Fibroblast of skin of left quadriceps (primary cell): ENCODE measurements around the gene TRAF3.
"Not testable (repeated sequence)": the region's sequence is repeated elsewhere in the genome, so short reads cannot be mapped to it uniquely, and the experiment has no call there.

ENCODE experiments used
- DNase-seq, 2 experiments: peaks; one replicate each; pipeline ENCODE4 v3.0.0-alpha.2; 2013; ENCODE audit warnings: low read depth in 2 of 2

TRAF3 gene

GRCh38 chr14:102828151-102828550 is 50.9 kb downstream of the TRAF3 start:
- DNase-seq: no peak

GRCh38 chr14:102829016-102829548 is 51.8 kb downstream of the TRAF3 start:
- DNase-seq: no peak

- DNase-seq: no peak
Measured at GRCh38 chr14:102830474-102831045, 53.3 kb downstream of the TRAF3 start.

- no peak for DNase-seq
Measured at GRCh38 chr14:102831163-102831804, 54.0 kb downstream of the TRAF3 start.

GRCh38 chr14:102833341-102833740 is 56.1 kb downstream of the TRAF3 start:
- no peak for DNase-seq

GRCh38 chr14:102833991-102834390 is 56.7 kb downstream of the TRAF3 start:
- no peak for DNase-seq

- no peak for DNase-seq
Measured at GRCh38 chr14:102835959-102836358, 58.7 kb downstream of the TRAF3 start.

GRCh38 chr14:102837120-102837519 is 59.9 kb downstream of the TRAF3 start:
- DNase-seq: not testable (repeated sequence)

GRCh38 chr14:102838501-102838900 is 61.3 kb downstream of the TRAF3 start:
- no peak for DNase-seq

GRCh38 chr14:102840115-102840514 is 62.9 kb downstream of the TRAF3 start:
- no peak for DNase-seq

GRCh38 chr14:102840771-102841528 is 63.7 kb downstream of the TRAF3 start:
- no peak for DNase-seq

GRCh38 chr14:102848830-102849525 is 71.7 kb downstream of the TRAF3 start:
- DNase-seq: no peak

- no peak for DNase-seq
Measured at GRCh38 chr14:102849526-102850379, 72.5 kb downstream of the TRAF3 start.

GRCh38 chr14:102853648-102854047 is 76.4 kb downstream of the TRAF3 start:
- no peak for DNase-seq

- DNase-seq: no peak
Measured at GRCh38 chr14:102854091-102854703, 76.9 kb downstream of the TRAF3 start.

GRCh38 chr14:102856179-102856578 is 78.9 kb downstream of the TRAF3 start:
- no peak for DNase-seq

GRCh38 chr14:102857444-102857843 is 80.2 kb downstream of the TRAF3 start:
- DNase-seq: no peak

GRCh38 chr14:102859911-102860310 is 82.7 kb downstream of the TRAF3 start:
- DNase-seq: no peak

GRCh38 chr14:102862154-102862773 is 85.0 kb downstream of the TRAF3 start:
- no peak for DNase-seq

GRCh38 chr14:102863381-102863780 is 86.1 kb downstream of the TRAF3 start:
- no peak for DNase-seq
